Spinal cord (tissue), 10 donors: ENCODE measurements around the gene NOTCH2NLA. TPM values are rescaled to one million over a fixed set of nuclear protein-coding genes. Genes with fewer than 3 reads are reported as not detected.
"Not testable (repeated sequence)": the region's sequence is repeated elsewhere in the genome, so short reads cannot be mapped to it uniquely, and the experiment has no call there.

Source experiments
- DNase-seq, 6 donors: peaks; one replicate each; pipeline versions ENCODE4 v3.0.0 to v3.0.0-alpha.2; 2013 to 2015; ENCODE audit warnings: low spot score in 6 of 6, low read depth in 4 of 6
- H3K27ac ChIP-seq: one replicate; pipeline ENCODE4 v1.5.1; 2013; ENCODE audit warnings: low read depth, low read length, control low read depth
- H3K27me3 ChIP-seq: one replicate; pipeline ENCODE4 v1.6.1; 2013; ENCODE audit warnings: low read length; ENCODE audit not compliant: control insufficient read depth, insufficient read depth
- H3K36me3 ChIP-seq: one replicate; pipeline ENCODE4 v1.6.1; 2013; ENCODE audit warnings: low read length; ENCODE audit not compliant: control insufficient read depth, insufficient read depth
- H3K4me1 ChIP-seq: one replicate; pipeline ENCODE4 v1.6.1; 2013; ENCODE audit warnings: low read length; ENCODE audit not compliant: control insufficient read depth, insufficient read depth
- H3K4me3 ChIP-seq: one replicate; pipeline ENCODE4 v1.5.1; 2013; ENCODE audit warnings: low read depth, low read length, control low read depth
- H3K9me3 ChIP-seq: one replicate; pipeline ENCODE4 v1.6.1; 2013; ENCODE audit warnings: low read length; ENCODE audit not compliant: control insufficient read depth, insufficient read depth
- WGBS: methylation state at CpG from one replicate; pipeline ENCODE4 v1.1.5; 2013; ENCODE audit warnings: missing lambda C conversion rate; ENCODE audit not compliant: insufficient coverage; 5-methylcytosine and 5-hydroxymethylcytosine counted together
- long read RNA-seq, 4 donors: transcript quantifications; one replicate each; lab custom pipeline, GENCODE V29; 2026
- polyA plus RNA-seq, 2 donors: library from polyadenylated mRNA; unstranded; fragments of 120-200 nt; gene quantifications; one replicate each; pipeline ENCODE4 v1.2.1, GENCODE V29; 2013; ENCODE audit not compliant: insufficient read length in 2 of 2
- total RNA-seq, 2 donors: library from RNA; depleted of rRNA in 1 of 2; stranded (reverse); fragments of 120-200 nt in 1 of 2; fragments of >200 nt in 1 of 2; gene quantifications; one replicate each; pipeline versions ENCODE4 v1.2.3 to v1.2.4, GENCODE V29; 2013 to 2014
- donor health status: healthy.

The NOTCH2NLA gene
- 10 to 100 TPM; 43.9 to 52.5 TPM for total RNA-seq
- polyA plus RNA-seq: 10 to 100 TPM in 1 of 2 donors, 1 to 10 TPM in 1; 9.9 to 14.7 TPM
- long read RNA-seq, donor 1, partial matches to known transcripts: 0 of 2 reads
- long read RNA-seq, donor 1, other reads (novel, unspliced or antisense): 0 of 2 reads
- long read RNA-seq, donor 2, partial matches to known transcripts: 0 of 1 reads
- long read RNA-seq, donor 2, other reads (novel, unspliced or antisense): 0 of 1 reads
- long read RNA-seq, donor 3, partial matches to known transcripts: 0 of 1 reads
- long read RNA-seq, donor 3, other reads (novel, unspliced or antisense): 0 of 1 reads
- long read RNA-seq, donor 4, transcript NOTCH2NLA-201 (5 exons, 1,874 nt): major isoform, 6 of 6 reads
- long read RNA-seq, donor 4, partial matches to known transcripts: 0 of 6 reads
- long read RNA-seq, donor 4, other reads (novel, unspliced or antisense): 0 of 6 reads

DNA sequence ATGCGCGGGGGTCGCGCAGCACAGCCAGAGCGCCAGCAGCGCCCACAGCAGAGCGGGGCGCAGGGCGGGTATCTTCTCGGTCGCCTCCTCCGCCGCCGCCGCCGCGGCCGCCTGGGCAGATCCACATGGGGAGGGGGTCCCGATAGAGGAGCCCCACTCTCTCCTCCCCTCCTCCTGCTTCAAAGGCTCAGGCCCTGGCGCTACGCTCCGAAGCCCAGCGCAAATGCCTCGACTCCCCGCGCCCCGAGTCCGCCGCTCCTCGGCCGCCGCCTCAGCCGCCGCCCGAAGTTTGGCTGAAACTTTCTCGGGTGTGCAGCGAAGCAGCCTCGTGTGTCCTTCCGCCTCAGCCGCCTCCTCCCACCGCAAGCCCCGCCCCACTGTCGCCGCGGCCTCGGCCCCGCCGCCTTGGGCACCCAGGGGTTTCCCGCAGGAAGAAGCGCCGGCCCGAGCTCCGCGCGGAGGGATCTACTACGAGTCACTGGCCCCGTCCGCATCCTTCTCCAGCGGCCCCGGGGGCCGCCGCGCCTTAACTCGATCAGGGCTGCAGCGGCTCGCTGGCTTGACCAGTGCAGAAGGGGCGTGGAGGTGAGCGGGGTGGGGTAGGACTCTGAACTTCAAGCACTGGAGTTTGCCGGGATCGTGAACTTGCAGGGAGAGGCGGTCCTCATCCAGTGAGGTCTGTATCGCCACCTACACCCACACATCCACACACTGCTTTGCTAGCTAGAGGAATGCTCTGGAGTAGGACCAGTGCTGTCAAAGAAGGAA is at the start of gene NOTCH2NLA:
Gene NOTCH2NLA (minus strand): TSS at position 312 of the 768 bp plus-strand sequence. CDS start 39,684 bp downstream, outside the sequence.
- H3K4me1 ChIP-seq, H3K36me3 ChIP-seq, H3K27me3 ChIP-seq, H3K9me3 ChIP-seq, DNase-seq: not testable (repeated sequence)
- peak within 1 kb of the TSS; percentile 71 for H3K27ac ChIP-seq
- 0% methylated on average over 12 of the region's 72 CpGs for WGBS
- H3K4me3 ChIP-seq: peak within 1 kb of the TSS; percentile 48

DNA sequence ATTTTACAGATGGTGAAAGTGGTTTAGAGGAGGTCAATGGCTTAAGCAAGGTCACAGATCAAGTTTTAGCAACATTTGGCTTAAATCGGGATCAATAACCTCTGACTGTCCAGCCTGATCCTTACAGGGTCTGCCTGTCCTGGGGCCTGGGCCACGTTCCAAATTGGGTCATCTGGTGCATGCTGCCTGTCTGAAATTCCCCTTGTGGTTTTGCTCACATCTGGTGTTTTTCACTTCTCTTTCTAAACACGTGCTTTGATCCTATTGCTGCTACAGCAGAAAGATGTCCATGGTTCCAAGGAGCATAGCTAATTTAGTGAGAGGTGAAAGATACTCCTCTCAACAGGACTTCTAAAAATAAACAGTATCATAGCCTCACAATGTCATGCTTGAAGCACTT is 49.5 kb upstream of the NOTCH2NLA start:
- H3K36me3 ChIP-seq, H3K4me3 ChIP-seq, H3K27me3 ChIP-seq, H3K27ac ChIP-seq, DNase-seq, H3K4me1 ChIP-seq, H3K9me3 ChIP-seq: not testable (repeated sequence)
- no CpG with 5 or more reads among the region's 3 CpGs for WGBS

DNA sequence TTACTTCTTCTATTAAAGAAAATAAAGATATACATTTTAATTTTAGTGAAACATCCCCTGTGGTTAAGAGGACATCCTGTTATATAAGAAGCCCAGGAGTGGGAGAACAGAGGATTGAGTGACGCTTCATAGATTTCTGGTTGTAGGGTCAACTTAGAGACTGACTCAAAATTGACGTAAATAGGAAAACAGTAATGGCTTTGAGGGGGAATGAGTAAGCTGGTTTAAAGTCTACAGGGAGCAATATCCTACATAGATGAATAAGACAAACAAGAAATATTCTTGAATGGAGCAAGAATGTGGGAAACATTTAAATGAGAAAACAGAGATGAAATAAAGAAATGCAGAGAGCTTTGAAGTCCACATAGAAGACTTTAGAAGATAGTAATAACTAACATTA is 48.3 kb upstream of the NOTCH2NLA start:
- not testable (repeated sequence) for H3K27me3 ChIP-seq, H3K27ac ChIP-seq, DNase-seq, H3K36me3 ChIP-seq, H3K4me1 ChIP-seq, H3K9me3 ChIP-seq, H3K4me3 ChIP-seq
- no CpG with 5 or more reads among the region's 2 CpGs for WGBS

DNA sequence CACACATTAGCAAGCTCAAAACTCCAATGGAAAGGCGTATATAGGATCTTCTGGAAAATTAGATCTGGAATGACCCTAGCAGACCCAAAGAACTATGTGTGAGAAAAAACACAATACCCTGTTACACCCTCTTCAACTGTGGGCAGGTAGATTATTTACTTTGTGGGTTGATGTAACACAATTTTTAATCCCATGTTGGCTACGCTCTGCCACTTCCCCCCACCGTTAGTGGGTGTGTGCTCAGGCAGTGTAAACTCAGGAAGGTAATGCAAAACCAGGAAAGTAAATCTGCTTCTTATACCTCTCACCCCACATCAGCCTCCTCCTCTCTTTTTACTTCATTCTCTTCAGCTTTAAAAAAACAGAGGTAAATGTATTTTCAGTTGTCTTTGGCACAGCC is 45.3 kb upstream of the NOTCH2NLA start:
- not testable (repeated sequence) for H3K27ac ChIP-seq, DNase-seq, H3K36me3 ChIP-seq, H3K27me3 ChIP-seq, H3K9me3 ChIP-seq, H3K4me3 ChIP-seq, H3K4me1 ChIP-seq
- WGBS: no CpG with 5 or more reads among the region's 3 CpGs

DNA sequence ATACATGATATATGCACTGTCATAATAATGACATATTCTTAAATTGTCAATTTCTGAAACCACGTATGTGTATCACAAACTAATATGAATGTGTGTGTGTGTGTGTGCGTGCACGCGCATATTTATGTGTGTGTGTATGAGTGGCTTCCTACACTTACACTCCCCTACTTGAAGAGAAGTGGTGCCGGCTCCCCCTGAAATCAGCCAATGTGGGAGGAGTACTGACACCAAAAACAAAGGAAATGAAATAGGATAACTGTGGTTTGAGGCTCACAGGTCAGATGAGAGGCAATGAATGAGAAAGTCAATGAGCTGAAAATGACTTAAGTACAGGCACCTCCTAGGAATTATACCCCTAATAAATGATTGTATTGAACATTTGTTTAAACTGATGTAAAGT is 44.4 kb upstream of the NOTCH2NLA start:
- no CpG with 5 or more reads among the region's 5 CpGs for WGBS
- not testable (repeated sequence) for H3K27ac ChIP-seq, H3K4me3 ChIP-seq, H3K27me3 ChIP-seq, H3K9me3 ChIP-seq, DNase-seq, H3K36me3 ChIP-seq, H3K4me1 ChIP-seq

DNA sequence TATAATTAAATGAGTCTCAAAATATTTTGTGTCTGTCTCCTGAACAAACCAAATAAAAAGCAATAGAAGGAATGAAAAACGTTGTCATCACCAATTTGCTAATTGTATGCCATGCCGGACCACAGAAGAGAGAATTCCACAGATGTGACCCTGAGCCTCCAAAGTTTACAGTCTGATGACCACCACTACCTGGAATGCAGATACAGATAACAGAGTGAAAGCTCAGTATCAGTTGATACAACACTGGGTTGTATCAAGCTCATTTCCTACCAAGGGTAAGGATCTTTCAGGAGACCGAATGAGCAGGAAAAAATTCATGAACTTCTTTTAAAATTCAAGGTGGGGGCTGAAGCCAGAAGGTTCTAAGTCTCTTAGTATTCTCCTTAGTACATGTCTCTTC is 43.9 kb upstream of the NOTCH2NLA start:
- not testable (repeated sequence) for H3K36me3 ChIP-seq, H3K27ac ChIP-seq, H3K4me1 ChIP-seq, DNase-seq, H3K4me3 ChIP-seq, H3K9me3 ChIP-seq, H3K27me3 ChIP-seq
- no CpG with 5 or more reads among the region's 3 CpGs for WGBS

DNA sequence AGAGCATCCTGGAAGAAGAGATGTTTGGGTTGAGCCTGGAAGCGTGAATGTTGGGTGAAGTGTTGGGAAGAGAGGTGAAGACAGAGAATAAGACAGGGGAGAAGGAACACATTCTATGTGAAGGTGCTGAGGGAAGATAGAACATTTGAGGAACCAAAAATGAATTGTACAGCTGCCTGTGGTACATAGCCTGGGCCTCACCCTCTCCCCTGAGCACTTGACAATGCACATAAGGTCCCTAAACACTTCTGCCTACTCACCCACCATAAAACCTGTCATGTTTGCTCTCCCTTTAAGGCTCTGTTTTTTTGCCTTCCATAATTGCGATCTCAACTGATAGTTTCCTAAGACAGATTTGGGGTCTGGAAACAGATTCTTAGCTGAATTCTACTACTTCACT is 43.2 kb upstream of the NOTCH2NLA start:
- not testable (repeated sequence) for H3K27me3 ChIP-seq, H3K36me3 ChIP-seq, H3K4me3 ChIP-seq, H3K27ac ChIP-seq, H3K4me1 ChIP-seq, DNase-seq, H3K9me3 ChIP-seq
- WGBS: no CpG with 5 or more reads among the region's 2 CpGs

DNA sequence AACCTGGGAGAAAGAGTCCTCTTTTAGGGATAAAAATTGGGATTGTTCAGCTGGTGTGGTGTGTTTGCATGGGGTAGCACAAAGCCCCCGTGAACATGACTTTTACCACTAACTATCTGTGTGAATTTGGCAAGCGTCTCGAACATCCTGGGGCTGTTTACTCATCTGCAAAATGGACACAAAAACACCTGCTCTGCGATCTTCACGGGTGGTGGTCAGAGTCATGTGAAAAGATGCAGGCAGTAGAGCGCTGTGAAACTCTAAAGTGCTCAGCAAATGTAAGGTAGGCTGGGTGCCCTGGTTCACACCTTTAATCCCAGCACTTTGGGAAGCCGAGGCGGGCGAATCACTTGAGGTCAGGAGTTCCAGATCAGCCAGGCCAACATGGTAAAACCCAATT is 41.3 kb upstream of the NOTCH2NLA start:
- H3K27me3 ChIP-seq: not testable (repeated sequence)

DNA sequence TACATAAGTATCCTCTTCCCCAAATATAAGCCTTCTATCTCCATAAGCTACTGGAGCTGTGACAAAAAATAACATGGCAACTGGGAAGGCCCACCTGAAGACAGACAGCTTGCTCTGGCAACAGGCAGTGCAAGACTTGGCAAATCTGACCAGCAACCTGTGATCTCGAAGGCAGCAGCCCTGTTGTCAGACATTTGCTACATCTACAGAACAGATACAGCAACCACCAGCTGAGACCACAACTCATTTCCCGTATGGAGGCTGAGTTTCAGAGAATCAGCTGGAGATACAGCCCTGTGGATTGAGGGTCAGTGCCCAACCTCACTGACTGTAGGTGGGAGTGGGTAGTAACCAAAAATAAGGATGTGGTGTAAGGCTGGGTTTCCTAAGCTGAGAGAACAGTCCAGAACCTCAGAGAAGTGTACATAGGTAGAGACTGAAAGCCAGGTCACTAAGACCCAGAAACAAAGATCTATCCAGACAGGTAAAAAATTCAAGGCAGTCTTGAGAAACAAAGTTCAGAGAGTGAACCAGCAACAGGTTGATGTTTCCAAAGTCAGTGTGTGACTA is 37.4 kb upstream of the NOTCH2NLA start:
- not testable (repeated sequence) for DNase-seq, H3K27me3 ChIP-seq, H3K4me3 ChIP-seq, H3K4me1 ChIP-seq, H3K36me3 ChIP-seq, H3K27ac ChIP-seq, H3K9me3 ChIP-seq
- no CpG with 5 or more reads among the region's 2 CpGs for WGBS

More for the DNA sequence above, 41.3 kb upstream of the NOTCH2NLA start:
- DNase-seq, H3K9me3 ChIP-seq, H3K4me1 ChIP-seq, H3K4me3 ChIP-seq, H3K36me3 ChIP-seq, H3K27ac ChIP-seq: not testable (repeated sequence)
- WGBS: no CpG with 5 or more reads among the region's 9 CpGs
